HG02870 (cell line): ENCODE data around the gene RLBP1.

ENCODE experiments used
- ATAC-seq: cut with Tn5 transposase; IDR thresholded peaks from one replicate; pipeline ENCODE4 v1.9.1; 2021; ENCODE audit warnings: mild to moderate bottlenecking, moderate library complexity; ENCODE audit not compliant: unreplicated experiment

The RLBP1 gene

GRCh38 chr15:89208256-89208655 lies 13.1 kb downstream of the RLBP1 start:
- no peak for ATAC-seq

- ATAC-seq = peak; percentile 85
These were observed 14.5 kb downstream of the RLBP1 start for GRCh38 chr15:89206908-89207331.

GRCh38 chr15:89205991-89206585 lies 15.3 kb downstream of the RLBP1 start:
- ATAC-seq = no peak

- ATAC-seq = no peak
These were observed 17.6 kb downstream of the RLBP1 start for GRCh38 chr15:89203705-89204273.

DNA sequence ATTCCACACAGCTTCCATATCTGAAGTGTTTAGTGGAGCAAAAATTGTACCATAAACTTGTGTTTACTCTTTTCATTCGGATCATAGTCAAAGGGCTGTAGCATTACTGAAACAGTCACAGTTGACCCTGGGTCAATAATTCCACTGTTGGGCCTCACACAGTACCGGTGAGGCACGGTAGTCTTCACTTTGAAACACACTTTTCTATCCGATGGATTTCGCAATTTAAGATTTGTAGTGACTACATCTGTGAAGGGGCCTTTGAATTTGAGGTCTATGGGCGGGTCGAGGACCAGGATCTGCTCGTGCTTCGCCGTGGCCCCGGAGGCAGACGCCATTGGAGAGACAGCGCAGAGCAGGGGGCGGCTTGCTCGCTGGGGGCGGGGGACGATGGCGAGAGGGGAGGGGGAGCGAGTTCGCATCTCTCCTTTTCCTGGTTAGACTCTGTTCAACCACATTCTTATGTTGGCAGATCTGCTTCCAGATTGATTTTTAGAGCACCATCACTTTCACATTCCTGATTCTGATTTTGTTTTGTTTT lies 19.8 kb downstream of the RLBP1 start:
- no peak for ATAC-seq

- ATAC-seq = no peak
These were observed 21.2 kb downstream of the RLBP1 start for GRCh38 chr15:89200182-89200581.

DNA sequence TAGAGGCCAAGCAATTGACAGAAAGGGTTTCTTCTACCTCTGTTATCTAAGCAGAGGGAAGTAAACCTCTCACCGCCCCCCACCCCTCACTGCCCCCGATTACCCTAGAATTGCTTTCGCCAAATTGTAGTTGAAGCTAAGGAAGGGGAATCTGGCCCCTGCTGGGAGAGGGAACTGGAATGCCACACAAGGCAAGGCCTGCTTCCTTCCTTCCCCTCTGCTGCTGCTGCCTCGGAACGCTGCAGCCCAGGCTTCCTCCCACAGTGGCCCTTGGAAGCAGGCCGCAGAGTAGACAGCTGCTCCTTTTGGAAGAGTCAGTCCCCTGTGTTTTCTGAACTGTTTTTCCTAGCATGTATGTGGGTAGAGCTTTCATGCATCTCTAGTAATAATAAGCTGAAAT lies 21.6 kb downstream of the RLBP1 start:
- ATAC-seq = no peak

- no peak for ATAC-seq
These were observed 22.4 kb downstream of the RLBP1 start for GRCh38 chr15:89198934-89199333.

- no peak for ATAC-seq
These were observed 23.2 kb downstream of the RLBP1 start for GRCh38 chr15:89198196-89198595.

- ATAC-seq = no peak
These were observed 23.8 kb downstream of the RLBP1 start for GRCh38 chr15:89197503-89197971.

DNA sequence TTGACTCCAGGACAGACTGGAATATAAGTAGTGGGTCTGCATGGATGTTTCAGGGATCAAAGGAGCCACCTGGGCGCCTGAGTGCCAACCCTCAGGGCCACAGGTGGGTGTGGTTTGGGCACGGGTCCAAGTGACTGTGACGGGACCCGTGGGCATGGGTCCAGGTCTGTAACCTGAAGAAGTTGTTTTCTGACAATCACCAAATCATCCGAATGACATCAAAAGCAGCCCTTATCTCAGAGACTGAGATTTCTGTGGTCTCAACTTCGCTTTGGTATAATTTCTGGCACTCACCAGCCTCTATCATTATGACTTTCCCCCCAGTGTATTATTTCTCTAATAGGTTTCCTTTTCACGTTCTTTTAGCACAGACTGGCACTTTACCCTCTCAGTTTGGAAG lies 24.4 kb downstream of the RLBP1 start:
- ATAC-seq = no peak

GRCh38 chr15:89196241-89196640 lies 25.1 kb downstream of the RLBP1 start:
- no peak for ATAC-seq

- no peak for ATAC-seq
These were observed 25.5 kb downstream of the RLBP1 start for GRCh38 chr15:89195836-89196235.

- ATAC-seq = no peak
These were observed 26.8 kb downstream of the RLBP1 start for GRCh38 chr15:89194608-89195007.

- no peak for ATAC-seq
These were observed 28.6 kb downstream of the RLBP1 start for GRCh38 chr15:89192766-89193165.

GRCh38 chr15:89192136-89192535 lies 29.2 kb downstream of the RLBP1 start:
- no peak for ATAC-seq

DNA sequence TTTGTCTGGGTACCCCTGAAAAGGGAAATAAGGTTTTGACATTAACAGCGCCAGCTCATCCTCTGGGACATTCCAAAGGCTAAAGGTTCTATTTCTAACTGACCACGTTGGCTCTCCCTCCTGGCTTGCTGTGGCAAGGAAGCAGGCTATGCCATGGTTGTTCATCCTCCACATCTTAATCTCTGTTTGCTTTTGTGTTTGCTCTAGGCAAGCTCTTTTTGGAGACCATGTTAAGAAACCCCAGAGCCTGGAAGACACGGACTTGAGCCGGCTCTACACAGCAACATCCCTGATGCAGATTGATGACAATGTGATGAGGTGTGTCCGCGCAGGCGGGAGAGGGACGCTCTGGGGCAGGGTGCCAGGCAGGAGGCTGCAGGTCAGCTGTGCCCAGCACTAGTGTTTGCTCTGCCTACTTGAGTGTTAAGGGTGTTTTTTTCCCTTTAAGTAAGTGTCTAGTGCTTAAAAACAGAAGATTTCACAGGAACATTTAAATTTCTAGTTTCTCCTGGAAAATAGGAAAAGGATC lies 33.3 kb downstream of the RLBP1 start:
- ATAC-seq = no peak

DNA sequence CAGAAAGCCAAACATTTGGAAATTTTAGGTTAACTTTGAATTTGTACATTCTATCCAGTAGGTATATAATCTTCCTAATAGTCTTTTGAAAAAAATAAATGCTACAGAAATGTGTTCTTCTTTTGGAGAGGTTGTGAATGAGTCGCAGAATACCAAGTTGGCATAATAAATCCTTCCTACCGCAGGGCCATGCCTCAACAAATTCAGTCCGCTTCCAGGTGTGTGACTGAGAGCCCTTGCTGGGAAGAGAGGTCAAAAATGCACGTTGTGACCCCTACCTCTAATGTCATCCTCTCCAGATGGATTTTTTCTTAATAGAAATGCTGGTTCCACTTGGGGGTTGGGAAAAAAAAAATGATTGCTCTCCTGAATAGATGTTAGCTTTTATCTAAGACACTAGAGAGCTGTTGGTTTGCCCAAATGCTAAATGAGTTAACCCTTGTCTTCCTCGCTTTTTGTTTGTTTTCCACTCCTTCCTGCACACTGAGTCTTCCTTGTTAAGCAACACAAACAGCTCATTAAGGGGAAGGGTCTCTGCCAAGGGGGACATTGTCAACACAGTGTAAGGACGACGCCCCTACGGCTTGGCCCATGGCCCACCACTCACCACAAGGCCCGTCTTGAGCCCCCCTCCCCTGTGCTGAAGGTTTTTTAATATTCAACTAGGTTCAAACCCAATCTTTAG lies 33.9 kb downstream of the RLBP1 start:
- ATAC-seq = no peak

- no peak for ATAC-seq
These were observed 34.6 kb downstream of the RLBP1 start for GRCh38 chr15:89186803-89187202.

DNA sequence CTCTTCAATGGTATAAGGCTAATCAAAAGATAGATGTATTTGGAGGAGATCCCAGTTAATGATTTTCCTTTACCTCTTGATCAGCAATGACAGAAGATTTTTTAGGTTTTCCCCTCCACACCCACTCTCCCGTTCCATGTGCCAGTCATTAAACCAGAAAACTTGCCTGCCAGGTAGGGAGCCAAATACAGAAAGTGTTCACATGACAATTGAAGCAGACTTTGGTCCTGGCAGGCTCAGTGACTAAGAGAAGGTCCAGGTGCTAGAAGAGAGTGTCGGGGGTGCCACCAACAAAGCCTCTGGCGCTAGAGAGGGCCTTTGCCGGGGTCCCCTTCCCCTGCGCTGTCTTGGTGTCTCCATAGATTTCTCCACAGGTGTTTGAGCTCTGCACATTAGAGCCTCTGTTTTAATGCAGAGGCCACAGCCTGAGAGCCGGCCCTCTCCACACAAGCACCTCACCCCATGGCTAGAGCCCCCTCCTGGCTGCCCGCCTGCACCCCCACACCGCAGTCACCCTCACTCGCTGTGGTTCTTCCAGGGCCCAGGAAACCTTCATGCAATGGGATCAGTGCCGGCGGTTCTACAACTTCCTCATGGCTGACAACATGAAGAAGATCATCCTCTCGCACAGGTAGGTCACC lies 36.4 kb downstream of the RLBP1 start:
- no peak for ATAC-seq

DNA sequence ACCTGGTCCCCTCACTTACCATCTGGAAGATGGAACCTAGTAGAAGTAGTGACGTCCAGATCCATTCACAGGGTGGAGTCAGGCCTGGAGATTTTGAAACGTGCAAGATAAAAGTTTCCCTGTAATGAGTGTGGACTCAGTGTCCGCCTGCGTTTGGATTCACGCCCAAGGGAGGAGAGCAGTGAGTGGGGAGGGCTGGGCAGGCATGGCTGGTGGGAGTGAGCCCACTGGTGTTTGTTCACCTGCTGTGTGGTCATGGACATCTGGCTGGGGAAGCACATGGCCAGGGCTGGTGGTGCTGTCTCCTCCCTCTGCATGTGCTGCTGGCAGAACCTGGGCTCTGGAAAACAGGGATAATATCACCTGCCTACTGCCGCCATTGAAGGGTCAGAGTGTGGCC lies 37.0 kb downstream of the RLBP1 start:
- no peak for ATAC-seq
